Suprapubic skin (tissue), 4 donors: ENCODE measurements around the gene FLYWCH2. TPM values are rescaled to one million over a fixed set of nuclear protein-coding genes. Genes with fewer than 3 reads are reported as not detected.
"Not testable (repeated sequence)": the region's sequence is repeated elsewhere in the genome, so short reads cannot be mapped to it uniquely, and the experiment has no call there.

Experiments used
- DNase-seq, 2 donors: peaks; one replicate each; pipeline ENCODE4 v3.0.0-alpha.2; 2019; ENCODE audit warnings: low spot score in 2 of 2
- H3K27ac ChIP-seq: fragments of 200-600 bp; sonication (generic); one replicate; pipeline ENCODE4 v1.5.1; 2019
- H3K27me3 ChIP-seq: fragments of 200-600 bp; sonication (generic); one replicate; pipeline ENCODE4 v1.5.1; 2019
- H3K36me3 ChIP-seq: fragments of 200-600 bp; sonication (generic); one replicate; pipeline ENCODE4 v1.5.1; 2019
- H3K4me1 ChIP-seq: fragments of 200-600 bp; sonication (generic); one replicate; pipeline ENCODE4 v1.5.1; 2019
- H3K4me3 ChIP-seq: fragments of 200-600 bp; sonication (generic); one replicate; pipeline ENCODE4 v1.5.1; 2019; ENCODE audit warnings: mild to moderate bottlenecking
- H3K9me3 ChIP-seq: fragments of 200-600 bp; sonication (generic); one replicate; pipeline ENCODE4 v1.5.1; 2019
- CTCF ChIP-seq, 2 donors: fragments of 200-600 bp in 1 of 2; fragments of 450-650 bp in 1 of 2; sonication (generic) in 1 of 2; IDR thresholded peaks; one replicate each; pipeline ENCODE4 v1.5.1; 2016 to 2019; ENCODE audit warnings: antibody characterized with exemption in 2 of 2, mild to moderate bottlenecking in 1 of 2, moderate library complexity in 1 of 2
- EP300 ChIP-seq: sonication (generic); formaldehyde crosslinking; IDR thresholded peaks from one replicate; pipeline ENCODE4 v1.6.1; 2017; ENCODE audit warnings: antibody characterized with exemption
- POLR2A ChIP-seq, 2 donors: fragments of 450-650 bp; IDR thresholded peaks; one replicate each; pipeline ENCODE4 v1.6.1; 2017; ENCODE audit warnings: antibody characterized with exemption in 2 of 2, mild to moderate bottlenecking in 2 of 2, moderate library complexity in 2 of 2
- POLR2AphosphoS5 ChIP-seq, 3 donors: sonication (generic); formaldehyde crosslinking; IDR thresholded peaks; one replicate each; pipeline ENCODE4 v1.6.1; 2017; ENCODE audit warnings: antibody characterized with exemption in 3 of 3
- WGBS: methylation state at CpG from one replicate; pipeline ENCODE4 v1.1.5; 2018; 5-methylcytosine and 5-hydroxymethylcytosine counted together
- total RNA-seq, 4 donors: library from RNA; depleted of rRNA; stranded (reverse); fragments of >200 nt; gene quantifications; one replicate each; pipeline ENCODE4 v1.1.0, GENCODE V29; 2016

FLYWCH2 gene
- total RNA-seq, 4 donors from 2014 or later, result 31.5 to 42.1 (median 34.7) TPM

- Histone ChIP-seq H3K36me3 (no peaks in the 10 kb centered on the region), H3K9me3 (no peaks in the 10 kb centered on the region), H3K4me3 (no peak overlapping the region), H3K27ac (no peak overlapping the region), H3K4me1 (peaks cover 21% of the 10 kb centered on the region), H3K27me3 (no peaks in the 10 kb centered on the region)
- 20% methylated on average over 12 of the region's 12 CpGs for WGBS
- no peak for DNase-seq
- TF ChIP-seq EP300, result no peak
- TF ChIP-seq POLR2A (IDR thresholded peaks at IDR 0.05), result no peak
- TF ChIP-seq POLR2AphosphoS5 (IDR thresholded peaks at IDR 0.05), result no peak
- TF ChIP-seq CTCF (IDR thresholded peaks at IDR 0.05), result no peak
Measured at GRCh38 chr16:2905988-2906387, 23.0 kb downstream of the FLYWCH2 start.

- not testable (repeated sequence) for H3K4me3 ChIP-seq, DNase-seq, H3K36me3 ChIP-seq, H3K9me3 ChIP-seq, H3K27ac ChIP-seq, H3K27me3 ChIP-seq
- H3K4me1 ChIP-seq, result peaks cover 27% of the 10 kb centered on the region
- WGBS, result 23% methylated on average over 15 of the region's 17 CpGs
- TF ChIP-seq CTCF (IDR thresholded peaks at IDR 0.05), result peak; percentile 59 to 60
Measured at GRCh38 chr16:2907084-2907753, 24.2 kb downstream of the FLYWCH2 start.

GRCh38 chr16:2910441-2910969 lies 27.5 kb downstream of the FLYWCH2 start:
- no peak overlapping the region for H3K4me3 ChIP-seq
- no peak overlapping the region for H3K27ac ChIP-seq
- DNase-seq, result no peak
- H3K4me1 ChIP-seq, result peaks cover 37% of the 10 kb centered on the region
- H3K36me3 ChIP-seq, result peaks cover 10% of the 10 kb centered on the region
- H3K9me3 ChIP-seq, result no peaks in the 10 kb centered on the region
- H3K27me3 ChIP-seq, result no peaks in the 10 kb centered on the region
- 53% methylated on average over 5 of the region's 5 CpGs for WGBS
- TF ChIP-seq POLR2A (IDR thresholded peaks at IDR 0.05), result no peak
- no peak for TF ChIP-seq EP300
- TF ChIP-seq POLR2AphosphoS5 (IDR thresholded peaks at IDR 0.05), result no peak
- no peak for TF ChIP-seq CTCF (IDR thresholded peaks at IDR 0.05)

DNA sequence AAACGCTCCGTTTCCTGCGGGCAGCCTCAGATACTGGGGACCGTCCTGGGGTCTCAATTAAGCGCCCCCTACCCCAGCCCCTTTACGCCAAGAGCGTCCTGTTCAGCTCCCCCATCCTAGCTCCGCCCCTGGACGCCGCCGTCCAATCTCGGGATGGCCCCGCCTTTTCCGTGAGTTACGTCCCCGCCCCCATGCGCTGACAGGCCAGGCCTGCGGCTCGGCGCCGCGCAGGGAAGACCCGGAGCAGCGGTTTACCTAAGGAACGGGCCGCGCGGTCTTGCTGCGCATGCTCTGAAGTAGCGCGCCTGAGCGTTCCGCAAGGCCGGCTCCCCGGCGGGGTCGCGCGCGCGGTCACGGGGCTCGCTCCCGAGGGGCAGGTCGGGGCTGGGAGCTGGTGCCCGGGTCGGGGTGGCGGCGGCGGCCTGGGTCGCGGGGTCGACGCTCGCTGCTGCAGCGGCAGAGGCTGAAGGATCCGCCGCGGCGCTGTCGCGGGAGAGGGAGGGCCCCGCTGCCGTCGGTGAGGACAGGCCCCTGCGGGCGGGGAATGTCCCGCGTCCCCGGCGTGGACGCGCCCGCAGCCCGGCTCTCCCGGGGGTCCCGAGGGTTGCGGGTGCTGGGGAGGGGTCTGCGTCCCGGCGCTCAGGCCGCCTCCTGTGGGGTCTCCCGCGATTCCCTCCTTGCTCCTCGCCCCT lies 28.8 kb downstream of the FLYWCH2 start, which contains the start of gene FLYWCH1:
Gene FLYWCH1, plus strand, starts transcription at position 294 of the 692 bp plus-strand sequence. CDS start 17,755 bp downstream, outside the sequence.
- Histone ChIP-seq H3K36me3 (peaks cover 10% of the 10 kb centered on the region), H3K4me3 (peak within 1 kb of the TSS; percentile 95), H3K4me1 (peaks cover 39% of the 10 kb centered on the region), H3K9me3 (no peaks in the 10 kb centered on the region), H3K27ac (peak within 1 kb of the TSS; percentile 92), H3K27me3 (no peaks in the 10 kb centered on the region)
- TF ChIP-seq POLR2A (IDR thresholded peaks at IDR 0.05) (peak in 1 of 2 donors; percentile 34), POLR2AphosphoS5 (IDR thresholded peaks at IDR 0.05) (peak in 2 of 3 donors; percentile 4 to 61), EP300 (no peak)
- DNase-seq, result peak; percentile 99
- WGBS, result 0% methylated on average over 26 of the region's 85 CpGs

DNA sequence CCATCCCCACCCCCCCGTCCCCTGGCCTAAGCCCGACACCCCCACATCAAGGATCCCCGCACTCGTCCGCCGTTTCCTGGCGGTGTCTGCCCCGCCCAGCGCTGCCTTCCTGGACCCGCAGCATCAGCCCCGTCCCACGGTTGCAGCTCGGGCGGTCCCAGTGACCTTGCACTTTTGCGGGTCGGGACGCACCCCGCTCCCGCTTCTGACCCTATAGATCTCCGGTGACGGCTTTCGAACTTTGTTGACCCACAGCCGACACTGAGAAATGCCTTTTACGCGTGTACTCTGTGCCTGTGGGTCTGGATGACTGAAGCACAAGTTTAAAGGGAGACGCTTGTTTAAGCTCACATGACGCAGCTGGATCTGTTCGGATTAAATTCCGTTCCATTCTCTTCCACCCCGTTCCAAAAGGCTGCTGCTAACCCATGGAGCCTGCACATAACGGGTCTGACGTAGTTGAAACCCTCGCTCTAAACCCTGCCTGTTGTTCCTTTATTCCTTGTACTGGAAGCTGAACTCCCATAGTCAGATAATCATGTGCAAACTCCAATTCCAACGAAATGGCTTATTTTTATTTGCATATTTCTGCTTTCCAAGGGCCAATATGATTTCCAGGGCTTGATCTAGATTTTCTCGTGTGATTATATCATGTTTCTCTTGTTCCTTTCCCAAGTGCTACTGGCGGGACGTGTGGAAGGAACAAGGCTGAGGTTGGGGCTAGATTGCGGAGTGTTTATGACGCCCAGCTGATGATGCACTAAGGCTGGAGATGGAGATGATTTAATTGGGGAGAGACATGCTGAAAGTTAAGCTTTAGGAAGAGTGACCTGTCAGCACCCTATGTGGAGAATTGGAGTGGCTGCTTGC lies 29.6 kb downstream of the FLYWCH2 start:
- Histone ChIP-seq H3K4me3 (peak overlapping the region; percentile 95), H3K4me1 (peaks cover 35% of the 10 kb centered on the region), H3K27ac (peak overlapping the region; percentile 92), H3K27me3 (no peaks in the 10 kb centered on the region), H3K36me3 (peaks cover 10% of the 10 kb centered on the region), H3K9me3 (no peaks in the 10 kb centered on the region)
- TF ChIP-seq POLR2A (IDR thresholded peaks at IDR 0.05) (no peak), POLR2AphosphoS5 (IDR thresholded peaks at IDR 0.05) (no peak), CTCF (IDR thresholded peaks at IDR 0.05) (no peak), EP300 (no peak)
- no peak for DNase-seq
- WGBS, result 6% methylated on average over 16 of the region's 39 CpGs
